ENCODE data around the gene CPT1A.

Gene CPT1A

GRCh38 chr11:68825571-68825970 is 16.1 kb downstream of the CPT1A start:
- H2AFZ ChIP-seq (ENCODE audit: low read depth) = no peak overlapping the region
- no peak overlapping the region for H3K9ac ChIP-seq
- no peak overlapping the region for H3K27ac ChIP-seq
- no peaks in the 10 kb centered on the region for H3K27me3 ChIP-seq (ENCODE audit: insufficient read depth, low read depth)
- H4K20me1 ChIP-seq (ENCODE audit: insufficient read depth) = no peaks in the 10 kb centered on the region
- H3K4me1 ChIP-seq (ENCODE audit: low read depth, poor library complexity, severe bottlenecking) = peaks cover 8% of the 10 kb centered on the region
- H3K36me3 ChIP-seq (ENCODE audit: insufficient read depth) = no peaks in the 10 kb centered on the region
- no peaks in the 10 kb centered on the region for H3K79me2 ChIP-seq (ENCODE audit: insufficient read depth, low read depth)
- H3K4me2 ChIP-seq = no peak overlapping the region
- TF ChIP-seq, protein P1, sequence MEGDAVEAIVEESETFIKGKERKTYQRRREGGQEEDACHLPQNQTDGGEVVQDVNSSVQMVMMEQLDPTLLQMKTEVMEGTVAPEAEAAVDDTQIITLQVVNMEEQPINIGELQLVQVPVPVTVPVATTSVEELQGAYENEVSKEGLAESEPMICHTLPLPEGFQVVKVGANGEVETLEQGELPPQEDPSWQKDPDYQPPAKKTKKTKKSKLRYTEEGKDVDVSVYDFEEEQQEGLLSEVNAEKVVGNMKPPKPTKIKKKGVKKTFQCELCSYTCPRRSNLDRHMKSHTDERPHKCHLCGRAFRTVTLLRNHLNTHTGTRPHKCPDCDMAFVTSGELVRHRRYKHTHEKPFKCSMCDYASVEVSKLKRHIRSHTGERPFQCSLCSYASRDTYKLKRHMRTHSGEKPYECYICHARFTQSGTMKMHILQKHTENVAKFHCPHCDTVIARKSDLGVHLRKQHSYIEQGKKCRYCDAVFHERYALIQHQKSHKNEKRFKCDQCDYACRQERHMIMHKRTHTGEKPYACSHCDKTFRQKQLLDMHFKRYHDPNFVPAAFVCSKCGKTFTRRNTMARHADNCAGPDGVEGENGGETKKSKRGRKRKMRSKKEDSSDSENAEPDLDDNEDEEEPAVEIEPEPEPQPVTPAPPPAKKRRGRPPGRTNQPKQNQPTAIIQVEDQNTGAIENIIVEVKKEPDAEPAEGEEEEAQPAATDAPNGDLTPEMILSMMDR (conservative IDR thresholded peaks at IDR 0.05; ENCODE audit: low read depth, low read length) = no peak
- H3K4me3 ChIP-seq (IDR thresholded peaks at IDR 0.05; ENCODE audit: insufficient read depth, low read depth, low read length) = no peak overlapping the region

GRCh38 chr11:68822546-68822945 is 19.2 kb downstream of the CPT1A start:
- H3K36me3 ChIP-seq (ENCODE audit: insufficient read depth) = no peaks in the 10 kb centered on the region
- H3K79me2 ChIP-seq (ENCODE audit: insufficient read depth, low read depth) = no peaks in the 10 kb centered on the region

GRCh38 chr11:68821670-68822069 is 20.0 kb downstream of the CPT1A start:
- TF ChIP-seq, protein P1 (conservative IDR thresholded peaks at IDR 0.05; ENCODE audit: low read depth, low read length) = no peak
- H3K79me2 ChIP-seq (ENCODE audit: insufficient read depth, low read depth) = no peaks in the 10 kb centered on the region
- H4K20me1 ChIP-seq (ENCODE audit: insufficient read depth) = no peaks in the 10 kb centered on the region

More at GRCh38 chr11:68822546-68822945, 19.2 kb downstream of the CPT1A start:
- H3K27ac ChIP-seq = no peak overlapping the region
- no peak overlapping the region for H3K4me2 ChIP-seq
- TF ChIP-seq, protein P1 (conservative IDR thresholded peaks at IDR 0.05; ENCODE audit: low read depth, low read length) = no peak
- H2AFZ ChIP-seq (ENCODE audit: low read depth) = no peak overlapping the region
- no peak overlapping the region for H3K4me3 ChIP-seq (IDR thresholded peaks at IDR 0.05; ENCODE audit: insufficient read depth, low read depth, low read length)
- peaks cover 8% of the 10 kb centered on the region for H3K4me1 ChIP-seq (ENCODE audit: low read depth, poor library complexity, severe bottlenecking)
- H3K9ac ChIP-seq = no peak overlapping the region
- no peaks in the 10 kb centered on the region for H3K27me3 ChIP-seq (ENCODE audit: insufficient read depth, low read depth)
- no peaks in the 10 kb centered on the region for H4K20me1 ChIP-seq (ENCODE audit: insufficient read depth)

GRCh38 chr11:68819362-68819761 is 22.4 kb downstream of the CPT1A start:
- Histone ChIP-seq H3K4me1 (ENCODE audit: low read depth, poor library complexity, severe bottlenecking) (no peaks in the 10 kb centered on the region), H3K27me3 (ENCODE audit: insufficient read depth, low read depth) (no peaks in the 10 kb centered on the region), H3K27ac (no peak overlapping the region), H3K79me2 (ENCODE audit: insufficient read depth, low read depth) (no peaks in the 10 kb centered on the region), H3K4me2 (no peak overlapping the region), H4K20me1 (ENCODE audit: insufficient read depth) (no peaks in the 10 kb centered on the region), H3K36me3 (ENCODE audit: insufficient read depth) (no peaks in the 10 kb centered on the region), H3K4me3 (IDR thresholded peaks at IDR 0.05; ENCODE audit: insufficient read depth, low read depth, low read length) (no peak overlapping the region), H3K9ac (no peak overlapping the region), H2AFZ (ENCODE audit: low read depth) (no peak overlapping the region)
- TF ChIP-seq, protein P1 (conservative IDR thresholded peaks at IDR 0.05; ENCODE audit: low read depth, low read length) = no peak

More at GRCh38 chr11:68821670-68822069, 20.0 kb downstream of the CPT1A start:
- Histone ChIP-seq H3K9ac (no peak overlapping the region), H2AFZ (ENCODE audit: low read depth) (no peak overlapping the region), H3K4me3 (IDR thresholded peaks at IDR 0.05; ENCODE audit: insufficient read depth, low read depth, low read length) (no peak overlapping the region), H3K27ac (no peak overlapping the region), H3K4me1 (ENCODE audit: low read depth, poor library complexity, severe bottlenecking) (peaks cover 8% of the 10 kb centered on the region), H3K36me3 (ENCODE audit: insufficient read depth) (no peaks in the 10 kb centered on the region), H3K27me3 (ENCODE audit: insufficient read depth, low read depth) (no peaks in the 10 kb centered on the region), H3K4me2 (no peak overlapping the region)
